ENCODE measurements around the gene AMACR.
"Not testable (repeated sequence)": the region's sequence is repeated elsewhere in the genome, so short reads cannot be mapped to it uniquely, and the experiment has no call there.

AMACR gene

GRCh38 chr5:34037726-34038125 is 29.9 kb upstream of the AMACR start:
- DNase-seq (ENCODE audit: low read depth in 2 of 2) = no peak

GRCh38 chr5:34035756-34036155 is 27.9 kb upstream of the AMACR start:
- no peak for DNase-seq (ENCODE audit: low read depth in 2 of 2)

GRCh38 chr5:34034534-34035327 is 26.9 kb upstream of the AMACR start:
- DNase-seq (ENCODE audit: low read depth in 2 of 2) = no peak

GRCh38 chr5:34031966-34032365 is 24.1 kb upstream of the AMACR start:
- DNase-seq (ENCODE audit: low read depth in 2 of 2) = no peak

GRCh38 chr5:34031117-34031516 is 23.3 kb upstream of the AMACR start:
- DNase-seq (ENCODE audit: low read depth in 2 of 2) = no peak

GRCh38 chr5:34030585-34030984 is 22.7 kb upstream of the AMACR start:
- not testable (repeated sequence) for DNase-seq (ENCODE audit: low read depth in 2 of 2)

- no peak for DNase-seq (ENCODE audit: low read depth in 2 of 2)
Observed at GRCh38 chr5:34030048-34030447, 22.2 kb upstream of the AMACR start.

- no peak for DNase-seq (ENCODE audit: low read depth in 2 of 2)
Observed at GRCh38 chr5:34028349-34028748, 20.5 kb upstream of the AMACR start.

- DNase-seq (ENCODE audit: low read depth in 2 of 2) = no peak
Observed at GRCh38 chr5:34026089-34026761, 18.4 kb upstream of the AMACR start.

GRCh38 chr5:34022121-34022705 is 14.4 kb upstream of the AMACR start:
- DNase-seq (ENCODE audit: low read depth in 2 of 2) = no peak

- no peak for DNase-seq (ENCODE audit: low read depth in 2 of 2)
Observed at GRCh38 chr5:34021334-34021733, 13.5 kb upstream of the AMACR start.

GRCh38 chr5:34020726-34021125 is 12.9 kb upstream of the AMACR start:
- DNase-seq (ENCODE audit: low read depth in 2 of 2) = no peak

GRCh38 chr5:34017254-34017653 is 9.4 kb upstream of the AMACR start:
- no peak for DNase-seq (ENCODE audit: low read depth in 2 of 2)

GRCh38 chr5:34016750-34017149 is 8.9 kb upstream of the AMACR start:
- no peak for DNase-seq (ENCODE audit: low read depth in 2 of 2)

GRCh38 chr5:34016222-34016621 is 8.4 kb upstream of the AMACR start:
- DNase-seq (ENCODE audit: low read depth in 2 of 2) = no peak

GRCh38 chr5:34015120-34015822 is 7.4 kb upstream of the AMACR start:
- DNase-seq (ENCODE audit: low read depth in 2 of 2) = no peak

GRCh38 chr5:34014626-34015025 is 6.8 kb upstream of the AMACR start:
- DNase-seq (ENCODE audit: low read depth in 2 of 2) = no peak

GRCh38 chr5:34013547-34013946 is 5.7 kb upstream of the AMACR start:
- DNase-seq (ENCODE audit: low read depth in 2 of 2) = no peak

GRCh38 chr5:34012791-34013190 is 4.9 kb upstream of the AMACR start:
- no peak for DNase-seq (ENCODE audit: low read depth in 2 of 2)

- no peak for DNase-seq (ENCODE audit: low read depth in 2 of 2)
Observed at GRCh38 chr5:34011536-34011935, 3.7 kb upstream of the AMACR start.

GRCh38 chr5:34010146-34010545 is 2.3 kb upstream of the AMACR start:
- not testable (repeated sequence) for DNase-seq (ENCODE audit: low read depth in 2 of 2)

GRCh38 chr5:34009610-34010009 is 1.8 kb upstream of the AMACR start:
- DNase-seq (ENCODE audit: low read depth in 2 of 2) = no peak

Measured in stimulated activated CD8-positive, alpha-beta memory T cell treated with anti-CD3 and anti-CD28 coated beads, Interleukin-7, amount 100 ng/mL, for 1 hour (primary cell).